SK-N-SH (cell line): Measurements from ENCODE around the gene TNFRSF14.

ENCODE experiments used
- CTCF ChIP-seq: fragments of 200-600 bp; sonication (generic); IDR thresholded peaks from 2 replicates; pipeline ENCODE4 v1.6.1; 2017; ENCODE audit warnings: antibody characterized with exemption, mild to moderate bottlenecking, moderate library complexity
- EP300 ChIP-seq, 2 experiments: IDR thresholded peaks; 2 replicates each; pipeline versions ENCODE4 v1.4.0 to v1.6.1; 2012; ENCODE audit warnings: borderline replicate concordance in 1 of 2, low read depth in 1 of 2, low read length in 1 of 2
- EZH2phosphoT487 ChIP-seq: fragments of 200-600 bp; sonication (generic); IDR thresholded peaks from 2 replicates; pipeline ENCODE4 v1.6.1; 2017; ENCODE audit warnings: low read depth, mixed run types, mild to moderate bottlenecking, antibody characterized with exemption, moderate library complexity, borderline replicate concordance
- MXI1 ChIP-seq: IDR thresholded peaks from 2 replicates; pipeline ENCODE4 v1.6.1; 2012; ENCODE audit warnings: mild to moderate bottlenecking, low read depth, low read length, improper control_type of control experiment
- RAD21 ChIP-seq: IDR thresholded peaks from 2 replicates; pipeline ENCODE4 v1.6.1; 2012; ENCODE audit warnings: mild to moderate bottlenecking, low read length
- YY1 ChIP-seq: IDR thresholded peaks from 2 replicates; pipeline ENCODE4 v1.4.0; 2012; ENCODE audit warnings: low read depth, mild to moderate bottlenecking

DNA sequence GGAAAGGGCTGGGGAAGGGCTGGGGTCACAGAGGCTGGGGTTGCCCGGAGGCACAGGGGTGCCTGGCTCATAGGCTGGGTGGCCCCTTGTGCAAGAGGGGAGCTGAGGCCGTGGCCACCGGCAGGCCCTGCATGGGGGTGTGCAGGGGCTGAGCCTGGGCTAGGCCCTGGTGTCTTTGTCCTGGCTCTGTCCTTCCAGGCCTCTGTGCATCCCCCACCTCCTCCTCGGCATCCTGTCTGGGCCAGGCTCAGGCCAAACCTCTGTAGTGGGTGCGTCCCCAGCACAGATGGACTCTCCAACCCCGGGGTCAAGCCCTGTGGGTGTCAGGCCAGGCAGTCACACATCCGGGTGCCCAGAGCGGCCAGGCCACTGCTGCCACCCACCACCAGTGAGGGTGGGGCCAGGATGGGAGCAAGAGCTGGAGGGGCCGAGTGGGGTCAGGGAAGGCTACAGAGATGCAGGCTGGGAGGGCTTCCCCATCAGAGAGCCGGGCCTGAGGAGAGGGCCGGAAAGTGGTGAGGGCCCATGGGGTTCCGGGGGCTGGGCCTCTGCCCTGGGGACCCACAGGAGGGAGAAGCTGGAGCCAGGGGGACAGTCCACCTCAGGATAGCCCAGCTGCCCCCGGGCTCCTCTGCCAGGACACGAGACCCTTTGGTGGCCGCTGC lies 49.1 kb upstream of the TNFRSF14 start:
- TF ChIP-seq MXI1 (no peak), CTCF (no peak), RAD21 (no peak), EP300 (IDR thresholded peaks at IDR 0.05; ENCODE audit: borderline replicate concordance in 1 of 2, low read depth in 1 of 2, low read length in 1 of 2) (no peak), YY1 (no peak), EZH2phosphoT487 (no peak)
